HS-5 (cell line): ENCODE data around the gene IYD.
A peak's percentile ranks its signal among the peaks of the same experiment; 100 is the strongest.

Experiments used
- DNase-seq: peaks from one replicate; pipeline ENCODE4 v3.0.0-alpha.2; 2012; ENCODE audit warnings: low read depth

Gene IYD

DNA sequence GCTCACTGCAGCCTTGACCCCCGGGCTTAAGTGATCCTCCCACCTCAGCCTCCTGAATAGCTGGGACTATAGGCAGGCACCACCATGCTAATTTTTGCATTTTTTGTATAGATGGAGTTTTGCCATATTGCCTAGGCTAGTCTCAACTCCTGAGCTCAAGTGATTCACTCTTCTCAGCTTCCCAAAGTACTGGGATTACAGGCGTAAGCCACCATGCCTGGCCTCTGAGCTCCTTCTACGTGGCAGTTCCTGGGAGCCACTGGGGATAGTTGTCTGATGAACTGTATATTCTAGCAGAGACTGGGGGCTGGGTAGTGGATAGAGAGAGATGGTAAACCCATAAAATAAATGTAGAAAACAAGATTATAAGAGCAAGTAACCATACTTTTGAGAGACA, 26.1 kb downstream of the IYD start:
- no peak for DNase-seq

DNA sequence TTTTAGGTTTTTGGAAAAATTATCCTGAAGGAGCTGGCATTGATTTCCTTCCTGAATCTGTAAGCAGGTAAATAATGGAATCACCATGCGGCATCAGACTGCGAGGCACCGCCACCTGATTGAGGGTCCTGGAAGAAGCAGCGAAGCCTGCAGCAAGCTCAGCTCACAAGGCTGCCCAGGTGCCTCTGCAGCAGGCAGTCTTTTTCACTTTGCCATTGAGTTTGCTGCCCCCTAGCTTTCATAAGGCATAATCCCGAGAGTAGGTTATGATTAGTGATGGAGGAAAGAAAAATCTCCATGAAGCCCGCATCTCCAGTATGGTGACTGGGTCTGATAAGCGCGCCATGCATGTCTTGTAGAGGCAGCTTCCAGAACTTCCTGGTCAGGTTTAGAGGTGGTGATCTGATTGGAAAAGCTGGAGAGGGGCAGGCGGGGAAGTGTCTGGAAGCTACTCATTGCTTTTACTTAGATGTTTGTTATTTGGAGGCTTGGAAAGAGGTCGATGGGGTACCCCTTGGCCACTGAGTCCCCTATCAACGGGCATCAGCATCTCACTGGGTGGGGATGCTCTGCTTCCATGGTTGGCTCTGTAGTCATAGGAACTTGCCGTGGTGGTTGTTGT, 26.7 kb downstream of the IYD start:
- no peak for DNase-seq

DNA sequence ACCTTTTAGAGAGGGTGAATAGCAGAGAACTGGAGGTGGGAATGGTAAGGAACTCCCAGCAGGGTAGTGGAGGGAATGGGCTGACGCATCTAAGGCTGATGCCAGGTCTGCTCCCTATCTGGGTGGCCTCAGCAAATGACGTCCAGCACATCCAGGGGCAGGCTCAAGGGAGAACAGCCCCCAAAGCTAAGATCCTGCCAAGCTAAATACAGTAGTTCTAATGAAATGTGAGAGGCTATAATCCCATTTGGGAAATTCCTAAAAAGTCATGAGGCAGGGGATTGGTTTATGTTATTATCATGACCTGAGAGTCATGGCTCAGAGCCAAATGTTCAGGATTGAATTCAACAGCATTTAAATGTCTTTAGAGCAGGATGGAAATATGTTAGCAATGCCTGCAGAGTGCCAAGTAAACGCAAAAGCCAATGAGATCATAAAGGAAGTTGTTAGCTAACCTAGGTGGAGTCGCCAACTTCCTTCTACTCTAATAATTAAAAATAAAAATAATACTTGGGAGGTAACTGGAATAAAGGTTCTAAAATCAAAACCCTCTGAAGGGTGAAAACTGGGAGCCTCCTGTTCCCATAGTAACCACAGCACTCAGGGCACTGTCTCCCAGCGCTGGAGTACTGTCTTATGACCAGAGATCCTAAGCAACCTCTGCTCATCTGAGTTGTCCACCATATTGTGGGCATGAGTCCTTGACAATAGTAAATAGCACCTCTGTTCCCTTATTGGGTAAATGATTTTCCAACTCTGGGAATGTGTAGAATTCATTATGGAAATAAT, 34.8 kb downstream of the IYD start:
- peak; percentile 74 for DNase-seq

DNA sequence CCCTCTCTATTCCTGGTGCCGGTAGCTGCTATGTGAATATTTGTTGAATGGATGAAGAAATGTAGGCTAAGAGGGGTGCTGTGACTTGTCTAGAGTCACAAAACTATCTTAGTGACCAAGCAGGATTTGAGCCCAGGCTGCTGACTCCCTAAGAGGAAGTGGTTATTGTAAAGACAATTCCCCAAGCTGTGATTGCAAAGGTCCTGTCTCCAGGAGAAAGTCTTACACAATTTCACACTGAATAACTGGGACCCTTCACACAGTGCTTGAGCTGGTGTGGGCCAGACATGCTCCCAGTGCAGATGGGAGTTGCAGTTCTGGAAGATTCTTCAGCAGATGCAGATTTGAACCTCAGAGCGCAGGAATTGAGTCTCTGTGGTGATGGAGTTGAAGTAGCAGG, 38.1 kb downstream of the IYD start:
- no peak for DNase-seq

DNA sequence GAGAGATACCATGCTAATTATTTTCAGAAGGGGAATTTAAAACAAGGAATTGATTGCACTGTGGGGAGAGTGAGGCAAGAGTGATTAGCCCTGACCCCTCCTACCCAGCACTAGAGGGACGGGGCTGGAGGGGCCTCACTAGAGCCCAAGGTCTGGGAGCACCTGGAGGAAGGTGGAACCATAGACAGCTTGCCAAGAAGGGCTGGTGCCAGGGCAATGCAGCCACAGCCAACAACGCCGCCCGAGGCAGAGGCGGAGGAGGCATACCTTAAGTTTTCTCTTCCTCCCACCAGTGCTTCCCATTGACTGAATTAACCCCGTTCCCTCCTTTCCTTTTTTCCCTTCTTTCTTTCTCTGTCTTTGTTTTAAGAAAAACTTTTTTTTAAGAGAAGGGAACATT, 40.0 kb downstream of the IYD start:
- no peak for DNase-seq

DNA sequence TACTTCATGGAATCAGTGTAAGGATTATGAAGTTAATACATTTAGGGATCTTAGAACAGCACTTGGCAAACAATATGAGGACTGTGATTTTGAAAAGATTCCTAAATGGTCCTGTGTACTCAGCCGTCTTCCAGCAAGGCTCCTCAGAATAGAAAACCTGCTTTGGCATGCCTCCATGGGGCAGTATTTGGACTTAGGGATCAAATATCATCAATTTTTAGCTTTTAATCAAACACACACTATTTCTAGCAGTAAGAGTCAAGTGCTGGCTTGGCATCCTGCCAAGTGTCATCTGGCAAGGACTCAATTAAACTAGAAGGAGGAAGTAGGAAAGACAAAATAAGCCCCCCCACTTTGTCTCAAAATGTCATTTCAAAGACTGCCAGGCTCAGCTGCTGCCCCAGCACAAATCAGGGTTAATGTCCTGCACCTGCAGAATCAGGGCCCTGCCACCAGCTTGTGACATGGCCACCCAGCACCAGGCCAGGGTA, 40.8 kb downstream of the IYD start:
- no peak for DNase-seq

DNA sequence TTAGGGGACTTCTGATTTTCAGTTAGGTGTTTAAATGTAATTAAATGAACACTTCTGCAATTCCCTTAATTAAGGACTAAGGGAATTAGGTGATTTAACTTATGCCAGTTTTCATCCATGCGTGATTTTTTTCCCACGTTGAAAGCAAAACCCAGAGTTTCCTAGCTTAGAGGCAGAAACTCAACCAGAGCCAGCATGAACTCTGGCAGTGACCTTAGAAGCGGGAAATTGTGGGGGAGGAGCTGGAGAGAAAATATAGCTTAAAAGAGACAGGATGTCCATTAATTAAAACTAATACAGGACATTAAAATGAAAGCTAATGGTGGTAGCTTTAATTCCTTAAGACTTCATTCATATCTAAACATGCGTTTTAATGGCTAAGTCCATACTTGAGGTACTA, 41.6 kb downstream of the IYD start:
- DNase-seq: no peak

DNA sequence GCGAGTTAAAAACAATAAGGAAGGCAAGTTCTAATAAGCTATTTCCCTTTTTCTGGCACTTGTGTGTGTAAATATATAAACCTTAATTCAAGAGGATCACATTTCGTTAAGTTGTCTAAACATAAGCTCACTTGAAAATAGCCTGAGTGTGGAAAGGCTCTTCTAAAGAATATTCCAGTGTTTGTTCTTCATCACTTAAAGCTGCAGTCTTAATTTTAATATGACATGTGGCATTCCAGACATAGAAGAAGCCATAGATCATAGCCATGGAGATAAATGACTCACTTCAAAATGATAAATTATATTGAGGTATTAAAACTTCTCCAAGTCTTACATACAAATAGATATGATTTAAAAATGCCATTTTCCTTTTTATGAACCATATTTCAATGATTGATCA, 42.1 kb downstream of the IYD start:
- peak; percentile 16 for DNase-seq

DNA sequence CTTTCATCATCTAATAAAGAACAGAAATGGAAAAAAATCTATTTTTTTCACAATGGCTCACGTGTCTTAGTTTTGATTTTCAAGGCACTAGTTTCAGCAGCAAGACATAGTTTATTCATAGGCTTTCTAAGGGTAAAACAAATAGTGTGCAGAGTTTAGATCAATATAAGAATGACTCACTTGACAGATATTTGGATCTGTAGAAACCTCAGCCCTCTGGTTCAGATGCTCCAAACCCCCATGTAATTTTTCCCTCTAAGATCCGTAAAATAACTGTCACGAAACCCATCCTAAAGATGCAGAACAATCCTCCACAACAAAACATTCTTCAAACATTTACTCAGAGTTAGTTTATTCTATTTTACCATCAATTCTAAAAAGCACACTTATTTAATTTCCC, 43.4 kb downstream of the IYD start:
- DNase-seq: no peak

DNA sequence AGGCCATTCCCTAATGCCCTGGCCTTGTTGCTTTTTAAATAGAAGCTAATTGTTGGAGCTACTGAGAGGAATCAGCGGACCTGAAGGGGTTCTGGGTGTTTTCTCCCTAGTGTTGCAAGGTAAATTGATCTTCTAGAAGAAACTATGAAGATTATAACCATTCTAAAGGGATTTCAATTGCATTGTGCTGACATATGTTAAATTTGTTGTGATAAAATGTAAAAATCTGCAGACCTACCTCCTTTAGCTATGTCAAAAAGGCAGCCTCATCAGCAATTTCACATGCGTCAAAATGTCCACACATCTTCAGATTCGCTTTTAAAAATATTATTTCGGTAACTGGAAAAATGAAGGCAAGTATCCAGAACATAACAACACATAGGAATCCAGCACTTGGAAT, 44.4 kb downstream of the IYD start:
- no peak for DNase-seq

DNA sequence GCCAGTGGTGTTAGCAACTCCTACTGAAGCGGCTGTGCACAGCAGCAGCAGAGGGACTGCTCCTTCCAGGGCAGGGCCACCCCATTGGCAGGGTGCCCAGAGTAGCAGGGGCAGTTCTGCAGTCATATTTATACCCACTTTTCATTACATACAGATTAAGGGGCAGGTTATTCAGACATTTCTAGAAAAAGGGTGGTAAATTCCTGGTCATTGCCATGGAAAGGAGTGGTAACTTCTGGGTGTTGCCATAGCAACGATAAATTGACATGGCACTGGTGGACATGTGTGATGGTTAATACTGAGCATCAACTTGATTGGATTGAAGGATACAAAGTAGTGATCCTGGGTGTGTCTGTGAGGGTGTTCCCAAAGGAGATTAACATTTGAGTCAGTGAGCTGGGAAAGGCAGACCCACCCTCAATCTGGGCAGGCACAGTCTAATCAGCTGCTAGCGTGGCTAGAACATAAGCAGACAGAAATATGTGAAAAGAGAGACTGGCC, 45.0 kb downstream of the IYD start:
- DNase-seq: no peak

DNA sequence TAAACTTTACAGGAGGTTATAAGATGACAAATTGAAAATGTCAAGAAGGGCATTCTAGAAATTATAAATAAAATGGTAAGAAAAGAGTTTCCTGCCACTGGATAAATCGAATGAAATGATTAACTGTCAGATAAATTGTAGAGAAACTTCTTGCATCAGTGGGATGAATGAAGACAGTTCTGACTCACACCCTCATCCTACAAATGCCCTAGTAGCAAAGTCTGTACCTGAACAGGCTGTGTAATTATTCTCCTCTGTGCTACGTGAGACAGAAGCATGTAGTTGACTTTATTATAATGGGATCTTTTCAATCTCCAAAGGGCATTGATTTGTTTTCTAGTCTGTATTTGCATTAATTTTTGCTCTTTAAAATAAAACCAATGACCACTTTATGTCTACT, 47.3 kb downstream of the IYD start:
- no peak for DNase-seq

DNA sequence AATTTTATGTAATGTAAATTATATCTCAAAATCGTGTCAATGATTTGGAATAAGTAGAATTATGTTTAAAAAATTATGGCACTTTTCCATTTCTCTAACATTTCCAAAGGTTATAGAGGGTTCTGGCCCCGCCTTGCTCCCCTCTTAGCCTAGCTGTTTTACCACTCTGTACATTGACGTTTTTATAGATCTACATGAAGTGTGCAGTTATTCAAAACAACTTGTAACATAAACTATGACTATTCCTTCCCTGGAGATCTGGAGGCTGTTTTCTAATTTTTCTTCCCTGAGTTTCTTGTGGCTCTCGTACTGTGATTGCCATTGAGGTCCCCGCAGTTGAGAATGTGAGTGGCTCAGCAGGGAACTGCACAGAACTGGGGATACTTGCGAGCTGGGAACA, 48.4 kb downstream of the IYD start:
- no peak for DNase-seq

DNA sequence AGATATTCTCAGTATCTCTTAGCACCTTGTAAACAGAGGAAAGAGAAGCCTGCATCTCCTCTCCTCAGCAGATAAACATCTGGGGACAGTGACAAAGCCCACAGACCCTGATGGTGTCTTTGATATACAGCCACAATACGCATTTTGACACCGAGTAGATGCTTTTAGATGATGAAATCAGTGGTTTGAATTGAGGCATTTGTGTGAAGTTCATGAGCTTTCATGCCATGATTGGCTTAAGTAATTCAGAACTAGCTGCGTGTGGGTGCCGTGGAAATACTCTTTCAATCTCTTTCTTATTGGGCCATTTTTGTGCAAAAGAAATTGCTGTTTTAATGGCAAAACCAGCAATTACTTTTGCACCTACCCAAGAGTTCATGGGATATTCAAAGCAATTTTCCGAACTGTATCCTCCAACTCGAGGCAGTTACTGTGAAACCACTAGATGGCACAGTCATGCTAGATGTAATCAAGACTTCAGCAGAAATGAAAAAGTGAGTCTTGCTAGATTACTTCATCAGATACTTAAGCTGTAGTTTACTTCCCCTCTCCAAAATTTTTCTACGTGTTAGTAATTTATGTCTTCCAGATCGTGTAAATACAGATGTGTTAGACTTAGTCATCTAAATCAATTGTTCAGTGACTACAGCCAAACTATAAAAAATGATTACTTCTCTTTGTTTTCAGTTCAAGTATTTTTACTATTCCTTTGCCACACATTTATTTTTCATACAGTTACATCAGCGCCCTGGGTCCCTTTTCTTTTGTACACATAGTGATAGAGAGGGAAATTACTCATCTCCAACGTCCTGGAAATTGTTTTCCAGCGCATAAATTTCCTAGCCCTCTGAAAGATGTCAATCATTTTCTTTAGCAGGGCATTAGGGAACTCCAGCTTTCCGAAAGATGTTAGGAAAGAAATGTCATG, 49.4 kb downstream of the IYD start:
- DNase-seq: peak; percentile 83

DNA sequence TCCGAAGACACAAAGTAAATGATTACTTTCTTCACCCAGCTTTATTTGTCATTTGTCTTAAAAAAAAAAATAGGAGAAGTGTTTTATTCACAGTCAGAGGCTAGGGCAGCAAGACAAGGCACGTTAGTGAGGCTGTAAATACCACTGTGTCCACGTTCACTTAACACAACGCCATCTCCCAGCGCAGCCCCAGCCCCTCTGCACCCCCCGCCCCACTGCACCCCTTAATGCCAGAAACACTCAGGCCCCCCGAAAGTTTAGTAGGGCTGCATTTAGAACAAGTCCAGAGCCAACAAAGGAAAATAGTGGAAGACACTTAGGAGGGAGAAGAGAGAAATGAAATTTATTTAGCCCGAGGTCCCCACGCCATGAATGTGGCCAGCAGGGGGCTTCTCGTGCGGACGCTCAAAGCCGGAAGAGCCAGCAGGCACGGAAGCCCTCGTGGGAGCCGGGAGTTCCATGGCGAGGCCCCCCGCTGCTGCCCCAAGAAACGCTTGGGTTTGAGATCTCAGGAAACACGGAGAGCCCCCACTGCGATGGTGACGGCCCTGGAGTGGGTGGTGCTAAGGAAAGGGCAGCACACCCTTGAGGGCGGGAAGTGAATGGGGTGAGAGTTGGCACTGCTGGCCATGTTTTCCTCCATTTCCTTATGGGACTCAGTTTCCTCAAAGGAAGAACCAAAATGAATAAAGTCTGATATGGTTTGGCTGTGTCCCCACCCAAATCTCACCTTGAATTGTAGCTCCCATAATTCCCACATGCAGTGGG, 50.2 kb downstream of the IYD start:
- no peak for DNase-seq

DNA sequence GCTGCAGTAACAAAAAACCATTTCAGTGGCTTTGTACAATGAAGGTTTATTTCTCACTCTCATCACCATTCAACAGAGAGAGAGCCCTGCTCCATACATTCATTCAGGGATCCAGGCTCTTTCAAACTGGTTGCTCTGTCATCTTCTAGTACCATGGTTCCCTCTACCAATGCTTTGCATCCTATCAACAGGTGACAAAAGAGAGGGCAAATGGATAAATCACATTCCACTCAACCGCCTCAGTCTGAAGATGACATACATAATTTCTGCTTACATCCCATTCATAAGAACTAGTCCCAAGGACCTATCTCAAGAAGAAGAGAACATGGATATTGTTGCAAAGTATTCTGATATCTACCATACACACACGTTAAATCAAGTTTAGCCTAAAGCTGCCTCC, 51.6 kb downstream of the IYD start:
- no peak for DNase-seq

DNA sequence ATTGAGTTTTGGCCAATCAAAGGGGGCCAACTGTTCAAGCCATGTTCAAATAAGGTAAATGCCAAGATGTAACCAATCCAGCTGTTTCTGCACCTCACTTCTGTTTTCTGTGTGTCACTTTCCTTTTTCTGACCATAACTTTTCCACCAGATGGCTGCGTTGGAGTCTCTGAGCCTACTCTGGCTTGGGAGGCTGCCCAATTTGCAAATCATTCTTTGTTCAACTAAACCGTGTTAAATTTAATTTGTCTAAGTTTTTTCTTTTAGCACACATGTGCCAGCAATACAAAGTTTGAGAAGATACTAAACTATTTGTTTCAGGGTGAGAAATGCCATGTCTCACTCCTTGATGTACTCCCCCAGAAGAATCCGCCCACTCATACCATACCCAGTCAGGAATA, 52.1 kb downstream of the IYD start:
- DNase-seq: no peak

DNA sequence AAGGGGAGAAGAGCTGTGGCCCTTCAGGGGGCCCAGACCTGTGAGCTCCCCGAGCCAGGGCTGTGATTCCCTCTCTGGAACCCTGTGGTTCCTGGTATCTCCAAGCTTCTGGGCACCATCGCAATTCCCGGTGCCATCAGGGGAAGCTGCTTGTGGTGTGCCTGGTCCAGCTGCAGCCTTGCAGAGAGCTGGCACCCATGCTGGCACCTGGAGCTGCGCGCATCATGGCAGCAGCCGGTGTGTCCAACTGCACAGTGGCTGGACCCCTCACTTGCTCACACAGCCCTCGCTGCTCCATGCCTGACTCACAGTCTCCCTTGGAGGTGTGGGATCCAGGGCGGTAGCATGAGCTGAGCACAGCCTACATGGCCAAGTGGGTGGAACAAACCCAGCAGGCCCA, 56.7 kb downstream of the IYD start:
- no peak for DNase-seq

DNA sequence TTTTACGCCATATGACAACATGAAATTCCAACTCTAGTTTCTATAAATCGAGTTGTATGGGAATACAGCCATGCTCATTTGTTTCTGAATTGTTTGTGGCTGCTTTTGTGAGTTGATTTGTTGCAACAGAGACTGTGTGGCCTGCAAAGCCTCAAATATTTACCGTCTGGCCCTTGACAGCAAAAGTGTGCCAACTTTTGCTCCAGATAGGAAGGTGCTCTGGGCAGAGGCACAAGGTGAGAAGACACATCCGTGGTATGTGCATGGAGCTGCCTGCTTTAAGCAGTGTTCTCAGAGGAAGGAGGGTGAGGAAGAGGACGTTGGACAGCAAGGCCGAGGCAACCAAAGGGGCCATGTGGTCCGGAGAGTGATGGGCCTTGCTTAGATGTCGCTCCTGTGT, 57.4 kb downstream of the IYD start:
- DNase-seq: no peak

DNA sequence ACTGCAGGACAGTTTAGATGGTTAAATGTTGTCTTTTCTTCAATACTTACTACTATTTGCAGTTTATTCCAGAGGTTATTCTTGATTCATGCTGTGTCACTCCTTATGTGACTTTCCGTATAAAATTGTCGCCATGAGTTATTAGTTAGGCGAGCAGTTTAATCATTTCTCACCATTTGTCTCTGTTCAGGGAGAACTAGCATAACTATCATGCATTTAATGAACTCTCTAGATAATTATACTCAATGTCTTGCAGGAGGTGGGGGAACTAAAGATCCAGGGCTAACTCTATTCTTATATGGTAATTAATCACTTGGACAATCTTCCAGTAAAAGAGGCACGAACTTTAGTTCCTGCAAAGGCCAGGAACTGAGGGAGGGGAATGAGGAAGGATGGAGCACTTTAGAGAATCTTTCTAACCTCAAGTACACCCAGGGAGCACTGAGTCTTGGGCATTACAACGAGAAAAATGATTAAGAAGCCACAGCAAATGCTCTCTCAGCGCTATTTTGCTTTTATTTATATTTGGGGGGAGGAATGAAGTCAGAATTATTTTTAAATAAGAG, 58.3 kb downstream of the IYD start:
- no peak for DNase-seq

DNA sequence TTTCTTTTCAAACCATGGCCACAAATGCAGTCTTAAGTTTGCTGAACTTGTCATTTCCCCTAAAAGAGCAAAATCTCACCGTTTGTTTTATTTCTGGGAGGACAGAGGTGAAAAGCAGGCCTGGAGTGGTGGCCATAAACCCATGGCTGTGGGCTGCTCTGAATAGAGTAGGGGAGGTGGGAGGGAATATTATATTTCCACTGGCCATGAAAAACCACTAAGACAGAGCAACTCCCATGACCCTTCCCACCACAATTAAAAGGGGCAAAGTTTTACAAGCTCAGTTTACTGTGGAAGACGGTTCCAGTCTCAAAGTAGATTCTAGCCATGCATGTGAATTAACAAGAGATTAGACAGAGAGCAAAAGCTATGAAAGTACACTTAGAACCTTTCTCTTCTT, 59.0 kb downstream of the IYD start:
- no peak for DNase-seq

DNA sequence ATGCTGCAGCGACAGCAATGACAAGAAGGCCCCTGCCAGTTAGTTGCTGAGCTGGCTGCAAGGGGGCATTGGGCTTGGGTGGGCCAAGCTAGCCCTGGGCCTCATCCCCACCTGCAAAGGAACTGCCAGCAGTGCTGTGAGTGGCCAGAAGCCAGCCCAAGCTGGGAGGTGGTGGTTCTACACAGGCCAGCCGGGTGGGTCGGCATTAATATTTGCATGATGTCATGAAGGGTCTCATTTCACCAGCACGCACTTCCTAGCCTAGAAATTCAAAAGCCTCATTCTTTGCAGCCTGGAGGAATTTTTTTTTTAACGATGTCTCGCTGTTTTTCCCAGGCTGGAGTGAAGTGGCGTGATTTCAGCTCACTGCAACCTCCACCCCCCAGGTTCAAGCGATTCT, 62.0 kb downstream of the IYD start:
- no peak for DNase-seq
